Esophagus muscularis mucosa (tissue), 4 donors: Measurements from ENCODE around the gene DAAM2.

Source experiments
- EP300 ChIP-seq: sonication (generic); formaldehyde crosslinking; IDR thresholded peaks from one replicate; pipeline ENCODE4 v1.6.1; 2017; ENCODE audit warnings: antibody characterized with exemption
- POLR2A ChIP-seq: fragments of 450-650 bp; IDR thresholded peaks from one replicate; pipeline ENCODE4 v1.6.1; 2017; ENCODE audit warnings: antibody characterized with exemption, moderate library complexity, mild to moderate bottlenecking, low read depth
- POLR2AphosphoS5 ChIP-seq, 2 donors: sonication (generic); formaldehyde crosslinking; IDR thresholded peaks; one replicate each; pipeline ENCODE4 v1.6.1; 2017; ENCODE audit warnings: antibody characterized with exemption in 2 of 2
- TF ChIP-seq, protein P1 (sequence below), 3 experiments: fragments of 200-600 bp in 2 of 3; fragments of 450-650 bp in 1 of 3; sonication (generic) in 2 of 3; IDR thresholded peaks; one replicate each; pipeline ENCODE4 v1.5.1; 2017 to 2019; ENCODE audit warnings: antibody characterized with exemption in 3 of 3, mild to moderate bottlenecking in 2 of 3, moderate library complexity in 1 of 3

DNA sequence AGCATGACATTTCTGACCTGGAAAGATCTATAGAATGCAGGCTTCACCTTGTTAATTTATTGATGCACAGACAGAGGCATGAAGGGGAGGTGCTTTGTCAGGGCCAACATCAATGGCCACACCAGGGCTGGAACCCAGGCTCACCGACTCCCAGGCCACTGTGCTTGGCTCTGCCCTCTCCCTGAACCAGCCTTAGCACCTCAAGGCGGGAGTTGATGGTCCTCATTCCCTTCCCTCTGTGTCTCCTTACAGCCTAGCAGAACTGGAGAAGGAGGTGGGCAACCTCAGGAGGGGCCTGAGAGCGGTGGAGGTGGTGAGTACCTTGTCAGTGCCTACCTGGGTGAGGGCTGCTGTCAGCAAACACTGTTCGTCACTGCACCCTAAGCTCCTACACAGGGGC, 106.4 kb downstream of the DAAM2 start:
- TF ChIP-seq POLR2AphosphoS5 (IDR thresholded peaks at IDR 0.05) (peak in 1 of 2 donors; percentile 2), POLR2A (no peak), EP300 (no peak)
- TF ChIP-seq, protein P1, sequence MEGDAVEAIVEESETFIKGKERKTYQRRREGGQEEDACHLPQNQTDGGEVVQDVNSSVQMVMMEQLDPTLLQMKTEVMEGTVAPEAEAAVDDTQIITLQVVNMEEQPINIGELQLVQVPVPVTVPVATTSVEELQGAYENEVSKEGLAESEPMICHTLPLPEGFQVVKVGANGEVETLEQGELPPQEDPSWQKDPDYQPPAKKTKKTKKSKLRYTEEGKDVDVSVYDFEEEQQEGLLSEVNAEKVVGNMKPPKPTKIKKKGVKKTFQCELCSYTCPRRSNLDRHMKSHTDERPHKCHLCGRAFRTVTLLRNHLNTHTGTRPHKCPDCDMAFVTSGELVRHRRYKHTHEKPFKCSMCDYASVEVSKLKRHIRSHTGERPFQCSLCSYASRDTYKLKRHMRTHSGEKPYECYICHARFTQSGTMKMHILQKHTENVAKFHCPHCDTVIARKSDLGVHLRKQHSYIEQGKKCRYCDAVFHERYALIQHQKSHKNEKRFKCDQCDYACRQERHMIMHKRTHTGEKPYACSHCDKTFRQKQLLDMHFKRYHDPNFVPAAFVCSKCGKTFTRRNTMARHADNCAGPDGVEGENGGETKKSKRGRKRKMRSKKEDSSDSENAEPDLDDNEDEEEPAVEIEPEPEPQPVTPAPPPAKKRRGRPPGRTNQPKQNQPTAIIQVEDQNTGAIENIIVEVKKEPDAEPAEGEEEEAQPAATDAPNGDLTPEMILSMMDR (IDR thresholded peaks at IDR 0.05): no peak
